Neural cell (in vitro differentiated cells): Measurements from ENCODE around the gene XPR1. TPM values are rescaled to one million over a fixed set of nuclear protein-coding genes. Genes with fewer than 3 reads are reported as not detected.

Experiments
- H2AFZ ChIP-seq: fragments of 200-600, 300-800 bp; sonication (generic), shearing (Covaris generic); 2 replicates; pipeline ENCODE4 v1.6.0; 2014; ENCODE audit warnings: low read depth, mild to moderate bottlenecking, antibody characterized with exemption, low read length, moderate library complexity
- H3F3A ChIP-seq: fragments of 200-600 bp; shearing (Covaris generic); 2 replicates; pipeline ENCODE4 v1.6.1; 2016; ENCODE audit warnings: mild to moderate bottlenecking, moderate library complexity, mixed read lengths, antibody characterized with exemption, low read length; ENCODE audit not compliant: insufficient read depth, poor library complexity, severe bottlenecking
- H3K27ac ChIP-seq: fragments of 200-600, 300-800 bp; sonication (generic), shearing (Covaris generic); 2 replicates; pipeline ENCODE4 v1.5.1; 2014; ENCODE audit warnings: mild to moderate bottlenecking, low read length, moderate library complexity
- H3K27me3 ChIP-seq: fragments of 300-800, 200-600 bp; sonication (generic), shearing (Covaris generic); 2 replicates; pipeline ENCODE4 v1.6.0; 2014; ENCODE audit warnings: mild to moderate bottlenecking, low read depth, low read length, moderate library complexity; ENCODE audit not compliant: insufficient read depth
- H3K36me3 ChIP-seq: fragments of 300-800, 200-600 bp; sonication (generic), shearing (Covaris generic); 2 replicates; pipeline ENCODE4 v1.5.1; 2014; ENCODE audit warnings: mild to moderate bottlenecking, antibody characterized with exemption, low read length, moderate library complexity; ENCODE audit not compliant: insufficient read depth
- H3K4me2 ChIP-seq: fragments of 300-800, 200-600 bp; sonication (generic), shearing (Covaris generic); 2 replicates; pipeline ENCODE4 v1.6.0; 2014; ENCODE audit warnings: mild to moderate bottlenecking, low read length
- H3K4me3 ChIP-seq: fragments of 300-800, 200-600 bp; sonication (generic), shearing (Covaris generic); 2 replicates; pipeline ENCODE4 v1.5.1; 2014; ENCODE audit warnings: mild to moderate bottlenecking, low read length, moderate library complexity
- H3K79me2 ChIP-seq: fragments of 200-600 bp; shearing (Covaris generic); replicated peaks from 2 replicates; pipeline ENCODE4 v1.6.0; 2014; ENCODE audit warnings: mild to moderate bottlenecking, low read length, moderate library complexity; ENCODE audit not compliant: insufficient read depth
- H3K9ac ChIP-seq: fragments of 300-800, 200-600 bp; sonication (generic), shearing (Covaris generic); 2 replicates; pipeline ENCODE4 v1.6.1; 2016; ENCODE audit warnings: mild to moderate bottlenecking, low read length, mixed read lengths
- H3K9me2 ChIP-seq: fragments of 200-600 bp; shearing (Covaris generic); 2 replicates; pipeline ENCODE4 v1.6.1; 2016; ENCODE audit warnings: mild to moderate bottlenecking, low read length, mixed read lengths; ENCODE audit not compliant: insufficient read depth
- H3K9me3 ChIP-seq: fragments of 200-600, 300-800 bp; sonication (generic), shearing (Covaris generic); 2 replicates; pipeline ENCODE4 v1.6.1; 2016; ENCODE audit warnings: mild to moderate bottlenecking, mixed run types, low read length, moderate library complexity, mixed read lengths
- H4K20me1 ChIP-seq: fragments of 200-600 bp; shearing (Covaris generic); 2 replicates; pipeline ENCODE4 v1.6.1; 2016; ENCODE audit warnings: mild to moderate bottlenecking, mixed run types; ENCODE audit not compliant: insufficient read depth
- EP300 ChIP-seq: fragments of 450-650 bp; conservative IDR thresholded peaks from 2 replicates; pipeline ENCODE4 v1.6.1; 2014; ENCODE audit warnings: antibody characterized with exemption, mild to moderate bottlenecking, moderate library complexity; ENCODE audit not compliant: poor library complexity, severe bottlenecking
- EZH2 ChIP-seq: fragments of 200-600, 300-800 bp; shearing (Covaris generic), sonication (generic); IDR thresholded peaks from 2 replicates; pipeline ENCODE4 v1.6.1; 2014; ENCODE audit warnings: antibody characterized with exemption, low read length, borderline replicate concordance, mild to moderate bottlenecking; ENCODE audit not compliant: insufficient read depth, poor library complexity, severe bottlenecking
- MXI1 ChIP-seq: fragments of 450-650 bp; conservative IDR thresholded peaks from 2 replicates; pipeline ENCODE4 v1.6.1; 2014; ENCODE audit warnings: antibody characterized with exemption, mild to moderate bottlenecking; ENCODE audit not compliant: poor library complexity, severe bottlenecking
- POLR2AphosphoS5 ChIP-seq: IDR thresholded peaks from 2 replicates; pipeline ENCODE4 v1.6.1; 2012
- RAD21 ChIP-seq: fragments of 450-650 bp; conservative IDR thresholded peaks from 2 replicates; pipeline ENCODE4 v1.6.1; 2014; ENCODE audit warnings: antibody characterized with exemption, mild to moderate bottlenecking, moderate library complexity
- SMC3 ChIP-seq: fragments of 450-650 bp; conservative IDR thresholded peaks from 2 replicates; pipeline ENCODE4 v1.6.1; 2014; ENCODE audit warnings: antibody characterized with exemption, mild to moderate bottlenecking, moderate library complexity; ENCODE audit not compliant: poor library complexity
- TAF1 ChIP-seq: IDR thresholded peaks from 2 replicates; pipeline ENCODE4 v1.6.1; 2012; ENCODE audit warnings: low read depth
- polyA plus RNA-seq: library from polyadenylated mRNA; depleted of rRNA; stranded (reverse); fragments of >200 nt; gene quantifications from 2 replicates; pipeline ENCODE4 v1.2.3, GENCODE V29; 2014
- TF ChIP-seq, protein P1 (sequence below): IDR thresholded peaks from 2 replicates; pipeline ENCODE4 v1.6.1; 2012; ENCODE audit warnings: borderline replicate concordance
- TF ChIP-seq, protein P2 (sequence below): fragments of 450-650 bp; IDR thresholded peaks from 2 replicates; pipeline ENCODE4 v1.5.1; 2014; ENCODE audit warnings: antibody characterized with exemption, mild to moderate bottlenecking, moderate library complexity; ENCODE audit not compliant: poor library complexity, severe bottlenecking

XPR1 gene
- polyA plus RNA-seq, 1 donor from 2014 or later, result 185 TPM

DNA sequence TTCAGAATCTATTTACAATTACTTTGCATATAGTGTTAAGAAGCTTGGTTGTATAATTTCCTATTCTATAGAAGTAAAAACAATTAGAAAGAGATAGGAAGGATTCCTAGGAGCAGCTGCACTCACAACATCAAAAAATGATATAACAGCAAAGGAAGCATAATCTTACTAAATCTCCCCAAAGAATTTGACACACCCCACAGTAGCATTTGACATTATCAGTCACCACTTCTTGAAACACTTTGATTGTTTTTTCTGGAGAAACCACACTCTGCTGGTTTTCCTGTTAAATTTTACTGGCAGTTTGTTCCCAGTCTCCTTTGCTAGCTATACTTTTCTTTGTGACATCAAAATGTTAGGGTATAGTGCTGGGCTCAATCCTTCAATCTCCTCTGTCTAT is 180.1 kb downstream of the XPR1 start:
- no peaks in the 10 kb centered on the region for H3K9me2 ChIP-seq

GRCh38 chr1:180814258-180814657 is 182.4 kb downstream of the XPR1 start:
- Histone ChIP-seq H3K27me3 (no peaks in the 10 kb centered on the region), H3K4me2 (no peak overlapping the region), H4K20me1 (no peaks in the 10 kb centered on the region), H3K36me3 (no peaks in the 10 kb centered on the region), H3K79me2 (no peaks in the 10 kb centered on the region), H3K9me2 (no peaks in the 10 kb centered on the region), H2AFZ (no peak overlapping the region), H3K4me3 (no peak overlapping the region), H3K9ac (no peak overlapping the region), H3K9me3 (no peaks in the 10 kb centered on the region), H3K27ac (no peak overlapping the region), H3F3A (no peaks in the 10 kb centered on the region)
- TF ChIP-seq EZH2 (no peak), MXI1 (no peak), RAD21 (no peak), POLR2AphosphoS5 (no peak), EP300 (no peak), TAF1 (no peak), SMC3 (no peak)
- TF ChIP-seq, protein P1, sequence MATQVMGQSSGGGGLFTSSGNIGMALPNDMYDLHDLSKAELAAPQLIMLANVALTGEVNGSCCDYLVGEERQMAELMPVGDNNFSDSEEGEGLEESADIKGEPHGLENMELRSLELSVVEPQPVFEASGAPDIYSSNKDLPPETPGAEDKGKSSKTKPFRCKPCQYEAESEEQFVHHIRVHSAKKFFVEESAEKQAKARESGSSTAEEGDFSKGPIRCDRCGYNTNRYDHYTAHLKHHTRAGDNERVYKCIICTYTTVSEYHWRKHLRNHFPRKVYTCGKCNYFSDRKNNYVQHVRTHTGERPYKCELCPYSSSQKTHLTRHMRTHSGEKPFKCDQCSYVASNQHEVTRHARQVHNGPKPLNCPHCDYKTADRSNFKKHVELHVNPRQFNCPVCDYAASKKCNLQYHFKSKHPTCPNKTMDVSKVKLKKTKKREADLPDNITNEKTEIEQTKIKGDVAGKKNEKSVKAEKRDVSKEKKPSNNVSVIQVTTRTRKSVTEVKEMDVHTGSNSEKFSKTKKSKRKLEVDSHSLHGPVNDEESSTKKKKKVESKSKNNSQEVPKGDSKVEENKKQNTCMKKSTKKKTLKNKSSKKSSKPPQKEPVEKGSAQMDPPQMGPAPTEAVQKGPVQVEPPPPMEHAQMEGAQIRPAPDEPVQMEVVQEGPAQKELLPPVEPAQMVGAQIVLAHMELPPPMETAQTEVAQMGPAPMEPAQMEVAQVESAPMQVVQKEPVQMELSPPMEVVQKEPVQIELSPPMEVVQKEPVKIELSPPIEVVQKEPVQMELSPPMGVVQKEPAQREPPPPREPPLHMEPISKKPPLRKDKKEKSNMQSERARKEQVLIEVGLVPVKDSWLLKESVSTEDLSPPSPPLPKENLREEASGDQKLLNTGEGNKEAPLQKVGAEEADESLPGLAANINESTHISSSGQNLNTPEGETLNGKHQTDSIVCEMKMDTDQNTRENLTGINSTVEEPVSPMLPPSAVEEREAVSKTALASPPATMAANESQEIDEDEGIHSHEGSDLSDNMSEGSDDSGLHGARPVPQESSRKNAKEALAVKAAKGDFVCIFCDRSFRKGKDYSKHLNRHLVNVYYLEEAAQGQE, result no peak
- TF ChIP-seq, protein P2, sequence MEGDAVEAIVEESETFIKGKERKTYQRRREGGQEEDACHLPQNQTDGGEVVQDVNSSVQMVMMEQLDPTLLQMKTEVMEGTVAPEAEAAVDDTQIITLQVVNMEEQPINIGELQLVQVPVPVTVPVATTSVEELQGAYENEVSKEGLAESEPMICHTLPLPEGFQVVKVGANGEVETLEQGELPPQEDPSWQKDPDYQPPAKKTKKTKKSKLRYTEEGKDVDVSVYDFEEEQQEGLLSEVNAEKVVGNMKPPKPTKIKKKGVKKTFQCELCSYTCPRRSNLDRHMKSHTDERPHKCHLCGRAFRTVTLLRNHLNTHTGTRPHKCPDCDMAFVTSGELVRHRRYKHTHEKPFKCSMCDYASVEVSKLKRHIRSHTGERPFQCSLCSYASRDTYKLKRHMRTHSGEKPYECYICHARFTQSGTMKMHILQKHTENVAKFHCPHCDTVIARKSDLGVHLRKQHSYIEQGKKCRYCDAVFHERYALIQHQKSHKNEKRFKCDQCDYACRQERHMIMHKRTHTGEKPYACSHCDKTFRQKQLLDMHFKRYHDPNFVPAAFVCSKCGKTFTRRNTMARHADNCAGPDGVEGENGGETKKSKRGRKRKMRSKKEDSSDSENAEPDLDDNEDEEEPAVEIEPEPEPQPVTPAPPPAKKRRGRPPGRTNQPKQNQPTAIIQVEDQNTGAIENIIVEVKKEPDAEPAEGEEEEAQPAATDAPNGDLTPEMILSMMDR, result no peak

More for the DNA sequence above, 180.1 kb downstream of the XPR1 start:
- Histone ChIP-seq H3K79me2 (no peaks in the 10 kb centered on the region), H3K9ac (no peak overlapping the region), H3K4me2 (no peak overlapping the region), H3K36me3 (peaks cover 8% of the 10 kb centered on the region), H3K27me3 (no peaks in the 10 kb centered on the region), H3K27ac (no peak overlapping the region), H3F3A (no peaks in the 10 kb centered on the region), H3K9me3 (no peaks in the 10 kb centered on the region), H3K4me3 (no peak overlapping the region), H2AFZ (no peak overlapping the region), H4K20me1 (no peaks in the 10 kb centered on the region)
- TF ChIP-seq, protein P1, result no peak
- TF ChIP-seq, protein P2, result no peak
- TF ChIP-seq RAD21 (no peak), EZH2 (no peak), TAF1 (no peak), EP300 (no peak), MXI1 (no peak), SMC3 (no peak), POLR2AphosphoS5 (no peak)
